ENCODE results near the gene CES3.

GRCh38 chr16:66961914-66962313, 848 bp downstream of the CES3 start:
- TF ChIP-seq, protein P1, sequence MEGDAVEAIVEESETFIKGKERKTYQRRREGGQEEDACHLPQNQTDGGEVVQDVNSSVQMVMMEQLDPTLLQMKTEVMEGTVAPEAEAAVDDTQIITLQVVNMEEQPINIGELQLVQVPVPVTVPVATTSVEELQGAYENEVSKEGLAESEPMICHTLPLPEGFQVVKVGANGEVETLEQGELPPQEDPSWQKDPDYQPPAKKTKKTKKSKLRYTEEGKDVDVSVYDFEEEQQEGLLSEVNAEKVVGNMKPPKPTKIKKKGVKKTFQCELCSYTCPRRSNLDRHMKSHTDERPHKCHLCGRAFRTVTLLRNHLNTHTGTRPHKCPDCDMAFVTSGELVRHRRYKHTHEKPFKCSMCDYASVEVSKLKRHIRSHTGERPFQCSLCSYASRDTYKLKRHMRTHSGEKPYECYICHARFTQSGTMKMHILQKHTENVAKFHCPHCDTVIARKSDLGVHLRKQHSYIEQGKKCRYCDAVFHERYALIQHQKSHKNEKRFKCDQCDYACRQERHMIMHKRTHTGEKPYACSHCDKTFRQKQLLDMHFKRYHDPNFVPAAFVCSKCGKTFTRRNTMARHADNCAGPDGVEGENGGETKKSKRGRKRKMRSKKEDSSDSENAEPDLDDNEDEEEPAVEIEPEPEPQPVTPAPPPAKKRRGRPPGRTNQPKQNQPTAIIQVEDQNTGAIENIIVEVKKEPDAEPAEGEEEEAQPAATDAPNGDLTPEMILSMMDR (IDR thresholded peaks at IDR 0.05; ENCODE audit: insufficient read depth, low read length, poor library complexity, severe bottlenecking), result no peak
- no peak for TF ChIP-seq EZH2phosphoT487 (conservative IDR thresholded peaks at IDR 0.05; ENCODE audit: low read length)
